Fibroblast of lung (primary cell): ENCODE measurements around the gene TFDP2.

Source experiments
- CTCF ChIP-seq, 2 donors: IDR thresholded peaks in 1 of 2; conservative IDR thresholded peaks in 1 of 2; 1 replicate in 1 of 2; 2 replicates in 1 of 2; pipeline ENCODE4 v1.5.1; 2011 to 2012; ENCODE audit warnings: low read length in 2 of 2, control low read depth in 1 of 2, inconsistent platforms in 1 of 2, low read depth in 1 of 2, mild to moderate bottlenecking in 1 of 2
- EZH2 ChIP-seq: IDR thresholded peaks from 2 replicates; pipeline ENCODE4 v1.5.1; 2012; ENCODE audit warnings: low read length, control low read depth, mild to moderate bottlenecking; ENCODE audit errors: missing control alignments

GRCh38 chr3:142129516-142130171 is 19.7 kb downstream of the TFDP2 start:
- TF ChIP-seq EZH2 (no peak), CTCF (conservative IDR thresholded peaks at IDR 0.05 in 1 of 2, IDR thresholded peaks at IDR 0.05 in 1 of 2; ENCODE audit: low read depth in 1 of 2, low read length in 2 of 2) (peak; percentile 18 to 37)
